WTC11 (cell line): ENCODE data around the gene SNX8. TPM values are rescaled to one million over a fixed set of nuclear protein-coding genes. Genes with fewer than 3 reads are reported as not detected.
A peak's percentile ranks its signal among the peaks of the same experiment; 100 is the strongest.

Source experiments
- ATAC-seq: fragments of 200-7000 bp; cut with Tn5 transposase; 2 replicates; pipeline ENCODE4 v1.10.0; 2021; ENCODE audit warnings: mild to moderate bottlenecking, moderate library complexity
- CTCF ChIA-PET: fragments of 300-600 bp; sonication (Branson Sonifier 250); formaldehyde crosslinking; loops from one replicate; lab custom pipeline; 2021; ENCODE audit warnings: antibody characterized with exemption; lab: Charles Lee
- POLR2A ChIA-PET: fragments of 350-600 bp; sonication (Branson Sonifier 250); formaldehyde crosslinking; loops from one replicate; lab custom pipeline; 2021; ENCODE audit warnings: antibody characterized with exemption; lab: Charles Lee
- DNase-seq: peaks from one replicate; pipeline ENCODE4 v3.0.0; 2021; ENCODE audit warnings: low spot score
- H3K27ac Mint-ChIP-seq: 2 replicates; pipeline ENCODE4 v1.8.0; 2021; ENCODE audit warnings: mixed read lengths
- H3K27me3 Mint-ChIP-seq: 2 replicates; pipeline ENCODE4 v1.8.0; 2021; ENCODE audit warnings: low read depth, mild to moderate bottlenecking, moderate library complexity, mixed read lengths
- H3K36me3 Mint-ChIP-seq: 2 replicates; pipeline ENCODE4 v1.8.0; 2021; ENCODE audit warnings: mixed read lengths
- H3K4me1 Mint-ChIP-seq: 2 replicates; pipeline ENCODE4 v1.8.0; 2022; ENCODE audit warnings: mixed read lengths
- H3K4me3 Mint-ChIP-seq: 2 replicates; pipeline ENCODE4 v1.8.0; 2021; ENCODE audit warnings: mild to moderate bottlenecking, moderate library complexity, mixed read lengths
- H3K9me3 Mint-ChIP-seq: 2 replicates; pipeline ENCODE4 v1.8.0; 2021; ENCODE audit warnings: mixed read lengths
- AFF4 ChIP-seq: sonication (generic); formaldehyde crosslinking; IDR thresholded peaks from 2 replicates; pipeline ENCODE4 v1.8.1; 2023; ENCODE audit warnings: mild to moderate bottlenecking, missing genetic modification reagents, borderline replicate concordance
- AR ChIP-seq: fragments of 250-450 bp; sonication (Bioruptor Pico); IDR thresholded peaks from 2 replicates; pipeline ENCODE4 v1.9.0; 2021; ENCODE audit warnings: mild to moderate bottlenecking
- ATF1 ChIP-seq: sonication (generic); formaldehyde crosslinking; IDR thresholded peaks from 2 replicates; pipeline ENCODE4 v1.8.1; 2023; ENCODE audit warnings: mild to moderate bottlenecking, moderate library complexity, missing genetic modification reagents
- CBFB ChIP-seq: sonication (generic); formaldehyde crosslinking; IDR thresholded peaks from 2 replicates; pipeline ENCODE4 v1.8.1; 2022; ENCODE audit warnings: mild to moderate bottlenecking, low read depth, missing genetic modification reagents
- CTCF ChIP-seq: fragments of 200-600 bp; IDR thresholded peaks from 2 replicates; pipeline ENCODE4 v1.8.0; 2022; ENCODE audit warnings: antibody characterized with exemption
- ELF4 ChIP-seq: sonication (generic); formaldehyde crosslinking; IDR thresholded peaks from 2 replicates; pipeline ENCODE4 v1.8.1; 2022; ENCODE audit warnings: low read depth, mild to moderate bottlenecking, moderate library complexity, missing genetic modification reagents
- ETV6 ChIP-seq: sonication (generic); formaldehyde crosslinking; IDR thresholded peaks from 2 replicates; pipeline ENCODE4 v1.8.1; 2022; ENCODE audit warnings: mild to moderate bottlenecking, missing genetic modification reagents
- GRHL2 ChIP-seq: fragments of 250-450 bp; sonication (Bioruptor Pico); IDR thresholded peaks from 2 replicates; pipeline ENCODE4 v1.8.0; 2022; ENCODE audit warnings: mild to moderate bottlenecking, moderate library complexity; ENCODE audit not compliant: insufficient replicate concordance, severe bottlenecking
- MAX ChIP-seq: sonication (generic); formaldehyde crosslinking; IDR thresholded peaks from 2 replicates; pipeline ENCODE4 v1.8.0; 2022; ENCODE audit warnings: mild to moderate bottlenecking, missing genetic modification reagents
- NR3C1 ChIP-seq: sonication (generic); formaldehyde crosslinking; conservative IDR thresholded peaks from 2 replicates; pipeline ENCODE4 v1.8.1; 2023; ENCODE audit warnings: low read depth, mild to moderate bottlenecking, missing genetic modification reagents
- STAT6 ChIP-seq: sonication (generic); formaldehyde crosslinking; conservative IDR thresholded peaks from 2 replicates; pipeline ENCODE4 v1.8.1; 2023; ENCODE audit warnings: mild to moderate bottlenecking, low read depth, missing genetic modification reagents, moderate library complexity
- TP53 ChIP-seq: sonication (generic); formaldehyde crosslinking; IDR thresholded peaks from 2 replicates; pipeline ENCODE4 v1.8.1; 2023; ENCODE audit warnings: mild to moderate bottlenecking, missing genetic modification reagents
- USF1 ChIP-seq: sonication (generic); formaldehyde crosslinking; IDR thresholded peaks from 2 replicates; pipeline ENCODE4 v1.8.0; 2022; ENCODE audit warnings: mild to moderate bottlenecking, missing genetic modification reagents
- ZNF219 ChIP-seq: sonication (generic); formaldehyde crosslinking; IDR thresholded peaks from 2 replicates; pipeline ENCODE4 v1.8.0; 2023; ENCODE audit warnings: missing genetic modification reagents, mild to moderate bottlenecking, borderline replicate concordance
- ZNF263 ChIP-seq: sonication (generic); formaldehyde crosslinking; IDR thresholded peaks from 2 replicates; pipeline ENCODE4 v1.8.1; 2022; ENCODE audit warnings: low read depth, mild to moderate bottlenecking, moderate library complexity, missing genetic modification reagents
- ZNF425 ChIP-seq: fragments of 250-450 bp; sonication (Bioruptor Pico); conservative IDR thresholded peaks from 2 replicates; pipeline ENCODE4 v1.9.0; 2021; ENCODE audit warnings: mild to moderate bottlenecking
- ZNF512 ChIP-seq: sonication (generic); formaldehyde crosslinking; IDR thresholded peaks from 2 replicates; pipeline ENCODE4 v1.8.1; 2022; ENCODE audit warnings: missing genetic modification reagents, borderline replicate concordance
- total RNA-seq: library from RNA; stranded (reverse); gene quantifications from 3 replicates; pipeline ENCODE4 v1.2.3, GENCODE V29; 2021

The SNX8 gene
- total RNA-seq, 1 experiment from 2014 or later: 50.8 TPM

GRCh38 chr7:2244404-2244995, 69.7 kb downstream of the SNX8 start:
- no peak overlapping the region for H3K4me3 Mint-ChIP-seq
- H3K27ac Mint-ChIP-seq: no peak overlapping the region
- peaks cover 9% of the 10 kb centered on the region; the same call in 1 of the 2 replicates for H3K36me3 Mint-ChIP-seq
- ATAC-seq: no peak
- H3K4me1 Mint-ChIP-seq: peaks cover 13% of the 10 kb centered on the region
- POLR2A ChIA-PET: no interaction called here
- TF ChIP-seq ZNF219 (CRISPR knock-in tag) (no peak), GRHL2 (CRISPR knock-in tag) (no peak), USF1 (no peak), ETV6 (CRISPR knock-in tag) (no peak), ZNF425 (CRISPR knock-in tag) (no peak), ZNF263 (CRISPR knock-in tag) (no peak), NR3C1 (CRISPR knock-in tag) (no peak)
- TF ChIP-seq, all 79 proteins: peak for 0
- CTCF ChIA-PET: interaction anchor here (0.9 to 2.2 kb wide), 2 partner anchors 30 to 103 kb away, joined by 3 to 8 read pairs; no protein-coding TSS in a partner anchor
- no peaks in the 10 kb centered on the region for H3K9me3 Mint-ChIP-seq
- H3K27me3 Mint-ChIP-seq: no peaks in the 10 kb centered on the region
- DNase-seq: no peak

GRCh38 chr7:2243458-2243857, 70.8 kb downstream of the SNX8 start:
- Mint-ChIP-seq H3K4me1 (peaks cover 13% of the 10 kb centered on the region), H3K36me3 (peaks cover 18% of the 10 kb centered on the region), H3K9me3 (no peaks in the 10 kb centered on the region), H3K27me3 (no peaks in the 10 kb centered on the region), H3K27ac (no peak overlapping the region; the same call in 1 of the 2 replicates), H3K4me3 (peak overlapping the region; percentile 87)
- ChIA-PET CTCF (no interaction called here), POLR2A (no interaction called here)
- ATAC-seq (no peak), DNase-seq (no peak)
- TF ChIP-seq AR (CRISPR knock-in tag) (no peak), CTCF (no peak), AFF4 (CRISPR knock-in tag) (no peak), MAX (CRISPR knock-in tag) (no peak), ATF1 (CRISPR knock-in tag) (no peak), TP53 (CRISPR knock-in tag) (no peak), ELF4 (no peak), CBFB (CRISPR knock-in tag) (no peak), STAT6 (no peak), ZNF219 (CRISPR knock-in tag) (no peak), ZNF512 (no peak)
